Heart left ventricle (tissue), 16 donors: ENCODE results near the gene ALPG. TPM values are rescaled to one million over a fixed set of nuclear protein-coding genes. Genes with fewer than 3 reads are reported as not detected.

Source experiments
- ATAC-seq, 4 donors: fragments of 200-7000 bp; cut with Tn5 transposase; one replicate each; pipeline ENCODE4 v1.9.1; 2020 to 2022; ENCODE audit warnings: moderate library complexity in 4 of 4, mild to moderate bottlenecking in 3 of 4, moderate number of reproducible peaks in 1 of 4
- DNase-seq, 5 donors: peaks; one replicate each; pipeline ENCODE4 v3.0.0-alpha.2; 2020
- H3K27ac ChIP-seq, 12 donors: fragments of 200-600 bp; sonication (generic) in 4 of 12; one replicate each; pipeline versions ENCODE4 v1.5.0 to v1.8.0; 2016 to 2022; ENCODE audit warnings: mild to moderate bottlenecking in 2 of 12
- H3K27me3 ChIP-seq, 9 donors: fragments of 200-600 bp; sonication (generic) in 2 of 9; one replicate each; pipeline versions ENCODE4 v1.5.1 to v1.8.0; 2016 to 2022; ENCODE audit warnings: mild to moderate bottlenecking in 3 of 9
- H3K36me3 ChIP-seq, 9 donors: fragments of 200-600 bp; sonication (generic) in 2 of 9; one replicate each; pipeline versions ENCODE4 v1.5.0 to v1.8.0; 2018 to 2022; ENCODE audit warnings: mild to moderate bottlenecking in 2 of 9
- H3K4me1 ChIP-seq, 12 donors: fragments of 200-600 bp; sonication (generic) in 4 of 12; one replicate each; pipeline versions ENCODE4 v1.5.0 to v1.8.0; 2016 to 2022; ENCODE audit warnings: mild to moderate bottlenecking in 3 of 12
- H3K4me3 ChIP-seq, 12 donors: fragments of 200-600 bp; sonication (generic) in 4 of 12; one replicate each; pipeline versions ENCODE4 v1.5.0 to v1.8.0; 2017 to 2022; ENCODE audit warnings: mild to moderate bottlenecking in 9 of 12, moderate library complexity in 4 of 12
- H3K9me3 ChIP-seq, 12 donors: fragments of 200-600 bp; sonication (generic) in 4 of 12; one replicate each; pipeline versions ENCODE4 v1.5.0 to v1.8.0; 2016 to 2022; ENCODE audit warnings: mild to moderate bottlenecking in 1 of 12
- POLR2A ChIP-seq, 2 donors: fragments of 450-650 bp; IDR thresholded peaks; one replicate each; pipeline ENCODE4 v1.6.1; 2017; ENCODE audit warnings: antibody characterized with exemption in 2 of 2, mild to moderate bottlenecking in 2 of 2, moderate library complexity in 2 of 2
- WGBS, 4 donors: extraction: QIAGEN DNeasy Blood & Tissue Kit in 2 of 4; methylation state at CpG; one replicate each; pipeline versions ENCODE4 v1.1.5 to v1.1.7; 2013 to 2018; 5-methylcytosine and 5-hydroxymethylcytosine counted together
- intact Hi-C, 10 donors: fragments of 100-400 bp; cut with DNase I; formaldehyde crosslinking; loops; one replicate each; pipeline versions ENCODE4 v1.11.1 to v1.14.2; 2022
- polyA plus RNA-seq, 2 donors: library from polyadenylated mRNA; stranded (reverse); fragments of 200-250 nt; gene quantifications; one replicate each; pipeline ENCODE4 v1.2.3, GENCODE V29; 2013
- total RNA-seq, 9 donors: library from RNA; depleted of rRNA in 2 of 9; stranded (reverse); fragments of >200 nt in 2 of 9; fragmentation: NEBNext Ultra II Directional in 3 of 9; extraction: Animal tissue kit (Norgen Biotek cat#: 25700) in 3 of 9; gene quantifications; one replicate each; pipeline versions ENCODE4 v1.1.0 to v1.2.4, GENCODE V29; 2016 to 2023
- TF ChIP-seq, protein P1 (sequence below), 12 donors: fragments of 200-600 bp; sonication (generic) in 4 of 12; IDR thresholded peaks; one replicate each; pipeline versions ENCODE4 v1.5.0 to v1.8.0; 2018 to 2022; ENCODE audit warnings: antibody characterized with exemption in 12 of 12, mild to moderate bottlenecking in 5 of 12
- donor health status: ischemic (EF 13 %, LVEDD 7.1; RV severe dilation, severe dysfunction).
- donor health status: healthy with polysubstance abuse.
- donor health status: DM: no; HTN: yes; CAD: no.
- donor health status: DM: no; HTN: no; CAD: no.
- donor health status: ischemic (EF 25% LVEDD 6.9; RV normal size, moderate dysfunction).
- donor health status: ischemic (EF 25% LVEDD 5.7; RV mildly dilated, moderate dysfunction).
- donor health status: healthy.
- donor health status: DM: yes; HTN: yes; CAD: no.
- donor health status: ischemic (EF 35%, LVEDD 5.7; RV mildly dilated, moderate dysfunction).
- donor health status: nonischemic (EF 11% LVEDD 7.7; RV severe dilation, severe dysfunction).
- donor health status: DM: yes; HTN: yes; CAD: no.
- donor health status: PGD.
- donor health status: ischemic (EF 29% LVEDD 5.4; RV normal size, mild dysfunction).
- donor health status: nonischemic (EF 23%, LVEDD 6.1; RV moderate dilation, normal function).

Gene ALPG
- total and polyA plus RNA-seq, 11 donors = not detected

DNA sequence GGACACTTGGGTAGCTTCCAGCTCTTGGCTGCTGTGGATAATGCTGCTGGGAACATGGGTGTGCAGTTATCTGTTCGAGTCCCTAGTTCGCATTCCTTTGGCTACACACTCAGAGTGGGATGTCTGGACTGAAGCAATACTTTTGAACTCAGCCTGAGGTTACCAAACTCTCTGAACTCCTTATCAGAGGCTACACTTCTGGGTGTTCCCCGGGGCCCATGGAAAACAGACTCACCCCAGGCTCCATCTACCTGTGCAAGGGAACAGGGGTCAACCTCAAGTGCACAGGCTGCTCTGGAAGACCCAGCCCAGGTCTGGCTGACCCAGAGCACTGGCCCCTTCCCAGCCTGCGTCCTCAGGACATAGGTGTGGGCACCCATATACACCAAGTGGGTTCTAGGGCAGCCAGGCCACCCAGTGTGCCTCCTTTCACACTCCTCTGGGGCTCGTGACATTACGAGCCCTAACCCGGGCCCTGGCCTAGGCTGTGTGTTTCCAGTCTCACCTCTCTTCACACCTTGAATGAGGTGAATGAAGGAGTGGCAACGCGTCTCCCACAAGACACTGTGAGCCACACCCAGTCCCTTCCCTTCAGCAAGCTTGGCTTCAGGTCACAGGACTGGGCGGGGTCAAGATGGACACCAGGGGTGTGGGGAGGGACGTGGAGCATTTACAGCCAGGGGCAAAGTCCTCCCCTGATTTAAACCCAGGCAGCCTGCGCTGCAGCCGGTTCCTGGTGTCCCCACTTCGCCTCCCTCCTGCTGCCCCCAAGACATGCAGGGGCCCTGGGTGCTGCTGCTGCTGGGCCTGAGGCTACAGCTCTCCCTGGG lies 49.0 kb downstream of the ALPG start, which contains the start of gene ALPI:
Gene ALPI (plus strand): TSS at position 728 of the 830 bp plus-strand sequence. CDS start 47 bp downstream, at position 775.
- H3K27me3 ChIP-seq = peaks cover 0 to 28% (median 15%) of the 10 kb centered on the region in 9 donors
- ATAC-seq (no peak), DNase-seq (peak in 1 of 5 donors; percentile 6)
- no peak within 1 kb of the TSS for H3K4me3 ChIP-seq
- TF ChIP-seq POLR2A (IDR thresholded peaks at IDR 0.05) = no peak
- TF ChIP-seq, protein P1, sequence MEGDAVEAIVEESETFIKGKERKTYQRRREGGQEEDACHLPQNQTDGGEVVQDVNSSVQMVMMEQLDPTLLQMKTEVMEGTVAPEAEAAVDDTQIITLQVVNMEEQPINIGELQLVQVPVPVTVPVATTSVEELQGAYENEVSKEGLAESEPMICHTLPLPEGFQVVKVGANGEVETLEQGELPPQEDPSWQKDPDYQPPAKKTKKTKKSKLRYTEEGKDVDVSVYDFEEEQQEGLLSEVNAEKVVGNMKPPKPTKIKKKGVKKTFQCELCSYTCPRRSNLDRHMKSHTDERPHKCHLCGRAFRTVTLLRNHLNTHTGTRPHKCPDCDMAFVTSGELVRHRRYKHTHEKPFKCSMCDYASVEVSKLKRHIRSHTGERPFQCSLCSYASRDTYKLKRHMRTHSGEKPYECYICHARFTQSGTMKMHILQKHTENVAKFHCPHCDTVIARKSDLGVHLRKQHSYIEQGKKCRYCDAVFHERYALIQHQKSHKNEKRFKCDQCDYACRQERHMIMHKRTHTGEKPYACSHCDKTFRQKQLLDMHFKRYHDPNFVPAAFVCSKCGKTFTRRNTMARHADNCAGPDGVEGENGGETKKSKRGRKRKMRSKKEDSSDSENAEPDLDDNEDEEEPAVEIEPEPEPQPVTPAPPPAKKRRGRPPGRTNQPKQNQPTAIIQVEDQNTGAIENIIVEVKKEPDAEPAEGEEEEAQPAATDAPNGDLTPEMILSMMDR (IDR thresholded peaks at IDR 0.05) = no peak
- no peaks in the 10 kb centered on the region for H3K4me1 ChIP-seq
- WGBS, 4 donors = 76 to 81% (median 79%) methylated on average over 11 to 14 of the region's 14 CpGs
- no peaks in the 10 kb centered on the region for H3K9me3 ChIP-seq
- H3K36me3 ChIP-seq = no peaks in the 10 kb centered on the region
- no peak within 1 kb of the TSS for H3K27ac ChIP-seq
- intact Hi-C loops = no loop called here

DNA sequence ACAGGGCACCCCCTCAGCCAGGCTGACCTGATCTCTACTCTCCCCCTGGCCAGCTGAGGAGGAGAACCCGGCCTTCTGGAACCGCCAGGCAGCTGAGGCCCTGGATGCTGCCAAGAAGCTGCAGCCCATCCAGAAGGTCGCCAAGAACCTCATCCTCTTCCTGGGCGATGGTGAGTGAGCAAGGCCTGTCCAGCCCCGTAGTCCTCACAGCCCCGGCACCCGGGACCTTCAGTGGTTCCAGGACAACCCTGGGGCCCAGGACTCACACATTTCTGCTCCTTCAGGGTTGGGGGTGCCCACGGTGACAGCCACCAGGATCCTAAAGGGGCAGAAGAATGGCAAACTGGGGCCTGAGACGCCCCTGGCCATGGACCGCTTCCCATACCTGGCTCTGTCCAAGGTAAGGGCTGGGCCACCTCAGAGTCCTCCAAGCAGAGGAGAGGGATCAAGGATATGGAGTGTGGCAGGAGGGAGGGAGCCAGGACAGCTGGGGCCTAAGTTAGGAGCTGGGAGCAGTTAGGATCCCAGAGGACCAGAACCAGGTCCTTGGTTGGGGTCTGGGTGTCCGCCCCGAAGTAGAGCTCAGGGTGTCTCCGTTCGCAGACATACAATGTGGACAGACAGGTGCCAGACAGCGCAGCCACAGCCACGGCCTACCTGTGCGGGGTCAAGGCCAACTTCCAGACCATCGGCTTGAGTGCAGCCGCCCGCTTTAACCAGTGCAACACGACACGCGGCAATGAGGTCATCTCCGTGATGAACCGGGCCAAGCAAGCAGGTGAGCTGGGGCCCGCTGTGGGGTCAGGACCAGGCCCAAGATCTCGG lies 49.9 kb downstream of the ALPG start:
- H3K36me3 ChIP-seq = no peaks in the 10 kb centered on the region
- no peak for DNase-seq
- intact Hi-C loops = no loop called here
- TF ChIP-seq, protein P1 (IDR thresholded peaks at IDR 0.05) = no peak
- no peak overlapping the region for H3K27ac ChIP-seq
- WGBS, 4 donors = 90 to 97% (median 93%) methylated on average over 17 to 27 of the region's 27 CpGs
- no peaks in the 10 kb centered on the region for H3K9me3 ChIP-seq
- no peak for ATAC-seq
- H3K4me1 ChIP-seq = no peaks in the 10 kb centered on the region
- H3K4me3 ChIP-seq = no peak overlapping the region
- peaks cover 0 to 36% (median 15%) of the 10 kb centered on the region in 9 donors for H3K27me3 ChIP-seq

DNA sequence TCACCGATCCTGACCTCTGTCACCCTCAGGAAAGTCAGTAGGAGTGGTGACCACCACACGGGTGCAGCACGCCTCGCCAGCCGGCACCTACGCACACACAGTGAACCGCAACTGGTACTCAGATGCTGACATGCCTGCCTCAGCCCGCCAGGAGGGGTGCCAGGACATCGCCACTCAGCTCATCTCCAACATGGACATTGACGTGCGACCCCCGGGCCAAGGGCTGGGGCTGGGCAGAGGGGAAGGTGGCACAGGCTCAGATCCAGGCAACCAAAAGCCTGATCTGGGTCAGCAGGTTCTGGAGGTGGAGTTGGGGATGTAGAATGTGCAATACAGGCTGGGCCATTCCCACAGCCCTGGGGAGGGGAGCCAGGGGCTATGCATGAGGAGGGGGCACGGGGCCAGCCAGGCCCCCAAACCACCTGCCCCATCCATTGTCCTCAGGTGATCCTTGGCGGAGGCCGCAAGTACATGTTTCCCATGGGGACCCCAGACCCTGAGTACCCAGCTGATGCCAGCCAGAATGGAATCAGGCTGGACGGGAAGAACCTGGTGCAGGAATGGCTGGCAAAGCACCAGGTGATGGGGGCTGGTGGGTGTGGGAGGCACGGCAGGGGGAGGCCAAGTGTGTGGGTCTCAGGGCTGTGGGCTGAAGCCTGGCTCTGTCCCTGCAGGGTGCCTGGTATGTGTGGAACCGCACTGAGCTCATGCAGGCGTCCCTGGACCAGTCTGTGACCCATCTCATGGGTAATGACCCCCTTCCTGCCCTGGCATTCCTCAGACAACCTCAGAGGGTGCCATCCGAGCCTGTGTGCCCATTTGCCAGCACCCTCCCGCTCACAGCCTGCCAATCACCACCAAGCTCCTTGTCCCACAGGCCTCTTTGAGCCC lies 50.7 kb downstream of the ALPG start:
- H3K4me3 ChIP-seq = no peak overlapping the region
- H3K36me3 ChIP-seq = no peaks in the 10 kb centered on the region
- H3K27ac ChIP-seq = no peak overlapping the region
- H3K4me1 ChIP-seq = no peaks in the 10 kb centered on the region
- intact Hi-C loops = no loop called here
- DNase-seq (peak in 1 of 5 donors; percentile 12), ATAC-seq (peak in 1 of 4 donors; percentile 23)
- WGBS, 4 donors = 79 to 87% (median 84%) methylated on average over 14 to 21 of the region's 21 CpGs
- no peak for TF ChIP-seq POLR2A (IDR thresholded peaks at IDR 0.05)
- TF ChIP-seq, protein P1 (IDR thresholded peaks at IDR 0.05) = no peak
- H3K27me3 ChIP-seq = peaks cover 0 to 37% (median 15%) of the 10 kb centered on the region in 9 donors
- H3K9me3 ChIP-seq = no peaks in the 10 kb centered on the region
